Occipital lobe (tissue), 2 donors: ENCODE measurements around the gene DDX39B. TPM values are rescaled to one million over a fixed set of nuclear protein-coding genes. Genes with fewer than 3 reads are reported as not detected.

Experiments used
- DNase-seq: peaks from one replicate; lab custom pipeline; 2025; lab: John Stamatoyannopoulos, UW
- total RNA-seq: library from RNA; depleted of rRNA; stranded (reverse); fragments of >200 nt; gene quantifications from one replicate; pipeline ENCODE4 v1.2.3, GENCODE V29; 2014

Gene DDX39B
- total RNA-seq, 1 donor from 2014 or later, result 288 TPM

DNA sequence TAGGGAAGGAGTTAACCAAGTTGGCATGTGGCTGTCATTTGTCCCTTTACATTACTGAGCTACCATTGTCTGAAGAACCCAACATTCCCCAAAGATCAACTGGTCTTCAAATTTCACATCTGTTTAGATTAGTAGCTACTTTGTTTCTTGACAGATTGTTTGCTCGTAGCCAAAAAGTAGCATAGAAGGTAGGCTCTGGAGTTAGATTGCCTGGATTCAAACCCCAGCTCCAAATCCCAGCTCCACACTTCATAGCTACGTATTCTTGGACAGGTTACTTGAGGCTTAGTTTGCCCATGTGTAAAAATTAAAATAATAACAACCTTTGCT, 6.7 kb upstream of the DDX39B start:
- no peak for DNase-seq

DNA sequence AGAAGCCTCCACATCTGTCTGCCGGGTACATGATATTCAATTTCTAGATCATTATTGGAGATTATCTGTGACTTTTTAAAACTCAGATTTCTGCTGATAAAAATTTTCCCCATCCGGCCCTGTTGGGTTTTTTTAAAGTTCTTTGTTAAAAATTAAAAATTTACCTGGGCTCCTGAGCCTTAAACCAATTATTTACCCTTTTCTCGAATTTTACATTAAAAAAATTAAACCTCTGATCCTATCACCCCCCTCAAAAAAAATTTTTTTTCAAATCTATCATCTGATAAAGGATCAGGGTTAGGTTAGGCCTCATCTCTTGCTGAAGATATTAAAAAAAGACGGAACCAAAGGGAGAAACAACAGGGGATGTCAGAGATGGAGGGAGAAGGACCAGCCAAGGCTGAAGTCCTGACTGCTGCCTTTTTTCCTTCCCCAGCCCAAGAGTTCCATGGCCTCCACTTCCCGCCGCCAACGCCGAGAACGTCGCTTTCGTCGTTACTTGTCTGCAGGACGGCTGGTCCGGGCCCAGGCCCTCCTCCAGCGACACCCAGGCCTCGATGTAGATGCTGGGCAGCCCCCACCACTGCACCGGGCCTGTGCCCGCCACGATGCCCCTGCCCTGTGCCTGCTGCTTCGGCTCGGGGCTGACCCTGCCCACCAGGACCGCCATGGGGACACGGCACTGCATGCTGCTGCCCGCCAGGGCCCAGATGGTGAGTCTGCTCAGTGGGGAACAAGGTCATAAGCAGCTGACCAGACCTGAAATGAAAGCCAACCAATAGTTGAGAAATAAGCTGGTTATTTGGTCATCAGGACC, 6.1 kb upstream of the DDX39B start:
- DNase-seq, result no peak

DNA sequence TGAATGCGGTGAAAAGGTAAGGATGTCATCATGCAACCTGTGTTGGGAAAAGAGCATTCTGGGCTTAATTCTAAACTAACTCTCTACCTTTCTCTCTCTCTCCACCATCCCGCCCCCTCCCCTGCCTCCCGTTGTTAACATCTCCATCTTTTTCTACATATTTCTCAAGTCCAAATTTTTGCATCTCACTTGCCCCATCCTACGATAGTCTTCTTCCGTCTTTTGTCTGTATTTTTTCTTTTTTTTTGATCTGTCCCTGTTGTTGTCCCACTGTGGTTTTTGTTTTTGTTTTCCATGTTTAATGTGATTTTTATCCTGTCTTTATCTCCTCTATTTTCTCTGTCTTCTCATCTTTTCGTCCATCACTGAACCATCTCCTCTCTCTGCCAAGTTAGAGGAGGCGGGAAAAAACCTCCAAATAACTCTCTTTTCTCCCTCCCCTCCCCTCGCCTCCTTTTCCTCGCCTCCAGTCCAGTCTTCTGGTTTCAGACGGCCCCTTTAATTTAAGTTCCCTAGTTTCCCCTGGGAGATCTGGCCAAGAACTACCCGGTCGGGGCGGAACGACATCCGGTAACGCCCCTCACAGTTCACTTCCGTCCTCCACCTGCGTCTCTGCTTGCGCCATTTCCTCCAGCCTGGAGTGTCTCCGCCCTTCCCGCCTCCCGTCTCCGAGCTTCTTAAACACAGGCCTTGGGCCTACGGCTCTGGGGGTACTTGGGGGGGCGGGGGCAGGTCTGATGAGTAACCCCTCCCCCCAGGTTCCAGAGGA, 5.3 kb upstream of the DDX39B start, which contains the start of gene NFKBIL1:
TSS of gene NFKBIL1 (plus strand) at position 651 of the 769 bp plus-strand sequence. CDS start at position 738, 87 bp downstream.
- peak; percentile 97 for DNase-seq

DNA sequence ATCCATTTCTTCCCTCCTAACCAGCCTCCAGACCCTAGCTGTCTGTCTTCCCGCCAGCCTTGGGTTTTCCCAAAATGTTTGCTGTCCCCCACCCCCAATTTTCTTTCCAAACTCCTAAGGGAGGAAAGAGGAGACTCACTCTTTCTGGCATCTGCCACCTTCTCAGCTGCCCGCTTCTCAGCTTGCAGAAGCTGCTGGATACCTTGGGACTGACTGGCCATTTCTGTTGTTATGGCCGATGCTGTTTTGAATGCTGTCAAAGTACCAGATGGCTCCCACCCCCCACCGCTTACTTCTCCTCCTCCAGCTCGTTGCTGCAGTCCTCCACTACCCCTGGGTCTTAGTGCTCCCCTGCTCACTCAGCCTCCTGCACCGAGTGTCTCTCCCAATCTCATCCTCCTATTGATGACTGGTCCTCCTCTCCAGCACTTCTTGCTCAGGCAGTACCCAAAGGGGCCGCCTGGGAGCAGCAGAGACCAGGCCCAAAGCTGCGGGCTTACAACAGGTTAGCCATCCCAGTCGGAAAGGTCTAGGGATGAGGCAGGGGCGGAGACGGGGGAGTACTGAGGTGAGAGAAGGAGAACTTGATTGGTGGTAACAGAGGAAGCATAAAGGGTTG, 4.6 kb upstream of the DDX39B start, which contains the start of gene ATP6V1G2:
TSS of gene ATP6V1G2 (minus strand) at position 270 of the 619 bp plus-strand sequence. CDS start at position 221, 49 bp downstream.
- peak; percentile 92 for DNase-seq

DNA sequence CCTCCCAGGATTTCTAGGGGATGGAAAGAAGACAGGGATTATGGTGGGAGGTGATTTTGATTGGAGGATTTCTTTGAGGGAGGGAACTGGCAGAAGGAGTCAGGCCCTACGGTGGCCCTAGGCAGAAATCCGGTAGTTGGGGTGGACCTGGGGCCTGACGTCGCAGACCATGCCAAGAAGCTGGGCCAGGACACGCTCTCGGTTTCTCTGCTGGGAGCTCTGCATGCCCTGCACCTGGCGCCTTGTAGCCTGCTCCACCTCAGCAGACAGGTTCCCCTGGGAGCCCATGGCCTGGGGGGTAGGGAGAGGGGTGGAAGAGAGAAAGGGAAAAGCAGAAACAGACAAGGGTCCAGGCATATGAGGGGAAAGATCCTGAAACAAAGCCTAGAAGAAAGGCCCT, 3.5 kb upstream of the DDX39B start:
- DNase-seq, result no peak

DNA sequence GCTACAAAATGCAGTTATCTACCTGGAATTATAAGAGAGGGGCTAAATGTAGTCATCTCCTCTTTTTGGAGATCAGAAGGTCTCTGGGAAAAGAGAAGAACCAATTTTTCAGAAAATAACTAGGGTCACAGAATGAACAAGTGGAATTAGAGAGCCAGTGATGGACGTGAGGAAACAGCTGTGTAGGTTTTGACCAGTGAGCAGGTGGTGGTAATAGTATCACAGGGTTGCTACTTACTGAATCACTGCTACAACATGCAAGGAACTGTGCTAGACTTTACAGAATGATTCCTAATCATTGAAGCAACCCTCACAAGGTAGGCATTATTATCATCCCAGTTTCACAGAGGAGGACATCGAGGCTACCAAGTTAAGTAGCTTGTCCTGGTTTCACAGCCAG, 2.9 kb upstream of the DDX39B start:
- no peak for DNase-seq

DNA sequence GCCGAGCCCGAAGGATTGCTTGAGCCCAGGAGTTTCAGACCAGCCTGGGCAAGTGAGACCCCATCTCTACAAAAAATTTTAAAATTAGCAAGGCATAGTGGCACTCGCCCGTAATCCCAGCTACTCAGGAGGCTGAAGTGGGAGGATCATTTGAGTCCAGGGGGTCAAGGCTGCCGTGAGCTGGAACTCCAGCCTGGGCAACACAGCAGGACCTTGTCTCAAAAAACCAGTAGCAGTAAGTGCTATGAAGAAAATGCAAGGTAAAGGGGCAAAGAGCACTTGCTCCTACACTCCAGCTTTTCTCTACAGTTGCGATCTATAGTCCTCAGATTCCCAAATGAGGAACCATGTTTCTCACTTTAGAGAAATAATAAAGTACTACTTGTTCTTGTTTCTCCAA, 1.8 kb upstream of the DDX39B start:
- no peak for DNase-seq

DNA sequence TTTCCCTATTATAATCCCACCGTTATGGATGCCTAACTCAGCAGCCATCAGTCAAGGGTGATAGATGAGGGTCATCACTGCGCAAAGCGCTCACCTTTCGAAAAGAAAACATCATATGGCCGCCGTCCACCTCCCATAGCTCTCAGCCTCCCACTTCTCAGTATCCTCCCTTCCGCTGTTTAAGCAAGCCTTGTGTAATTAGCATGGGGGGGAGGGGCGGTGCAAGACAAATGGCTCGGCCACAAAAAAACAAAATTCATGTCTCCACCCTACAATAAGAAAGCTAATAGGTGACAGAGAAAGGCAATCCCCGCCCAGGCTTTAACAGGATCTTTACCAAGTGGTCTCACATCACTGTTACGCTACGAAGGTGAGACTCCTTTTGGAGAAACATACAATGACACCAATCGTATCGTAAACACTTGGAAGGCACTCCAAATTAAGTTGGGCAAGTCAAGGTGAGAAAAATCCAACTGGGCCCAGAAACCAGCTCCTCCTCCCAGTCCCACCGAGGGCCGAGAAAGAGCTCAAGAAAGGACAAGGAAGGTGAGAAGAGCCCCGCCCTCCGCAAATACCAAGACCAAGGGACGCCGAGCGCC, 645 bp downstream of the DDX39B start:
- no peak for DNase-seq

DNA sequence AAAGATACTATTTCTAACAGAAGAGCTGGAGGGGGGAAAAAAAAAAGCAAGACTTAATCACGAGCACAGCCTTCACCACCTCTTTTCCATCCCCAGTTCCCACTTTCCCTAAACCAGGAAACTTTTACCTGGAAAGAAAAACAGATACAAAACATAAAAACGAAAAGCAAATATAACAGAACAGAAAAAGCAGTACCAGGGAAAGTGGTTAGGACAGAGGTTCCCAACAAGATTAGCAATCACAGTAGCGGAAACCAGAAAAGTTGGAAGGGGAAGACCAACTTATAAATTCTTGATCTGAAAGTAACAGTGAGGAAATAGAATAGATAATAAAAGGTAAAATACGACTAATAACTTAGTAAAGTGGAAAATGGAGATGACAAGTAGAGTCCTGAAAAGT, 1.2 kb downstream of the DDX39B start:
- no peak for DNase-seq

DNA sequence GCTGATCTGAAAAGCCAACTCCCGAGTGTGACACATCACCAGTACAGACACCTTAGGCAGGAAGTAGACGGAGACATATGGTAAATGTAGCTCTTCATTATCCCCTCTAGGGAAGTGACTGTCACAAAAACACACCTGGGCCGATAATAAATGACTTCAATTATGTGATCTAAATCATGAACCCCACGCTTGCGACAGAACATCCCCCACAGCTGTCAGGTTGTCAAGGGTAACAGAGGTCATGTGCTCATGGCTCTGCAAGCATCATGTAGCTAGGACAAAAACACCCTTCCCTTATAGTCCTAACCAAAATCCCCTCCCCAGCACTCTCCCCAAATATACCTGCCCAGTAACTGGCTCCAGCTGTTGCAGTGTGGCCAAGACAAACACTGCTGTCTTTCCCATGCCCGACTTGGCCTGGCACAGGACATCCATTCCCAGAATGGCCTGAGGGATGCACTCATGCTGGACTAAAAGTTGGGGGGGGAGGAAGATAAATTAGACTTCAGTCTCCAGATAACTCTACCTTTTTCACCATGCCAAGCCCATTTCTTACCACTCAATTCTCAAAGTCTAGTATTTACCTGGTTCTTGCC, 2.9 kb downstream of the DDX39B start:
- DNase-seq, result no peak

DNA sequence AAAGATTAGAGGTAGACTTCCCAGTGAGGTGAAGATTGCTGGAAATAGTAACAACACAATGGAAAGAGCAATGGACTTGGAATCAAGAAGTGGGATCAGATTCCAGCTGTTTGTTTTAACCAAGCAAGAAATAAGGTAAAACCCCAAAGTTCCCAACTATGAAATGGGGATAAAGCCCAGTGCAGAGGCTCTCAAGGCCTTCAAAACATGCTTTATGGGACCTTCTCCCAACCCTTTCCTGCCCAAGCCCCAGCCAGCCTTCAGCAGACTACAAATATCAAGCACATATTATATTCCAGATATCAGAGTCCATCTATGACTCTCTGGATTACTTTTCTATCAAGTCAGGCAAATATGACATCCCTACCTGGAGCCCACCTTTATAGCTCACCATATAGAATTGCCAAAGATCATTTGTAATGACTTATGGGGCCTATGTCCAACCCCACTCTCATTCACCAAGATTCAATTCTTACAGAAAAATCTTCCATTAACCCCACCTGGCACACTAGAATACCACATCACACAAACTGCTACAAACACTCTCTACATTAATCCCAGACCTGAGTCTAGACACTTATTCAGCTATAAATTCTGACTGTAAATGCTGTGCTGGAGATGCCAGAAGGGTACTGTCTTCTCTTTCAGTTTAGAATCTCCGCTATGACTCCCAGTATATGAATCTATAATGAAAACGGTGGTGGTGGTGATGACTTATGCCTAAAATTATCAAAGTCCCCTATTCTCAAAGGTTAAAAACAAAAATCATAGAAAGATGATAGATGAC, 6.1 kb downstream of the DDX39B start:
- DNase-seq, result no peak

DNA sequence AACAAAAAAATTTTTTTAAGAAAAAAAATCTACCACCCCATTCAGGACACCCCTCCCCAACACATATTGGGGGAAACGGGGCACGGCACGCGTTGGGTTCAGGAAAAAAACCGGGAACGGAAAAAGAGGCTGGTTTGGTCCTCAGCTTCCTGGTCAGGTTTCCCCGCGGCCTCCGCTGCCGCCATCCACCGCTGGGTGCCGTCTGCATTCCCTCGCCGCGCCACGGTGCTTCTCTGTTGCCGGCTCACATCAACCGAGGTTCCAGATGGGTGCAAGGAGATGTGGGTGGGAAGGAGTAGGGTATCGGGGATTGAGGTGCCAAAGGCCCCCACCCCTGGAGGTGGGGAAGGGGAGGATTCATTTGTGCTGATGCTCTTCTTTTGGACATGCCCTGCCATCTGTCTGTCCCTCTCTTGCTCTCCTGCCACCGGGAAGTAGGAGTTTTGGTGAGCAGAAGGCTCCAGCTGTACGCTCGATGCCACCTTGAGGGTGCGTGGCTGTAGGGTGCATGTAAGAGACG, 7.2 kb downstream of the DDX39B start:
- DNase-seq, result no peak

DNA sequence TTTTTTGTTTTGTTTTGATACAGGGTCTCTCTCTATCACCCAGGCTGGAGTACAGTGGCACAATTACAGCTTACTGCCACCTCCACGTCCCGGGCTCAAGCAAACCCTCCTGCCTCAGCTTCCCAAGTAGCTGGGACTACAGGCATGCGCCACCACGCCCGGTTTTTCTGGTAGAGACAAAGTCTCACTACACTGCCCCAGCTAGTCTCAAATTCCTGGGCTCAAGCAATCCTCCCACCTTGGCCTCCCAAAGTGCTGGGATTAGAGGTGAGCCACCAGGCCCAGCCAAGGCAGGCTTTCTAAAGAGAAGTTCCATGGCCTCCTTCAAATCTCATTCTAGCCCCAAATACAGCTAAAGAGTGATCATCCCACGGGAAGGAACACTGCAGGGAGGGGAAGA, 7.8 kb downstream of the DDX39B start:
- no peak for DNase-seq

DNA sequence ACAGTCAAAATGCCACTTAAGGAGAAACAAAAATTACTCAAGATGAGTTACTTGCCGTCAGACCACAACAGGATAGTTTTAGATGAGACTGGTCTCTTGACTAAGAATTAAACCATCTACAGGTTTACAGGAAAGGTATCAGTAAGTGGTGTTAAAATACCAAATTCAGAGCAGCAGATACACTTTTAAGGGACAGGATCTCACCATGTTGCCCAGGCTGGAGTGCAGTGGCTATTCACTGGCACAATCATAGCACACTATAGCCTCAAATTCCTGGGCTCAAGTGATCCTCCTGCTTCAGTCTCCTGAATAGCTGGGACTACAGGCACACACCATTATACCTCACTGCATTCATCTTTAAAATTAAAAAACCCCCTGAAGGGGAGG, 8.4 kb downstream of the DDX39B start:
- DNase-seq, result no peak

DNA sequence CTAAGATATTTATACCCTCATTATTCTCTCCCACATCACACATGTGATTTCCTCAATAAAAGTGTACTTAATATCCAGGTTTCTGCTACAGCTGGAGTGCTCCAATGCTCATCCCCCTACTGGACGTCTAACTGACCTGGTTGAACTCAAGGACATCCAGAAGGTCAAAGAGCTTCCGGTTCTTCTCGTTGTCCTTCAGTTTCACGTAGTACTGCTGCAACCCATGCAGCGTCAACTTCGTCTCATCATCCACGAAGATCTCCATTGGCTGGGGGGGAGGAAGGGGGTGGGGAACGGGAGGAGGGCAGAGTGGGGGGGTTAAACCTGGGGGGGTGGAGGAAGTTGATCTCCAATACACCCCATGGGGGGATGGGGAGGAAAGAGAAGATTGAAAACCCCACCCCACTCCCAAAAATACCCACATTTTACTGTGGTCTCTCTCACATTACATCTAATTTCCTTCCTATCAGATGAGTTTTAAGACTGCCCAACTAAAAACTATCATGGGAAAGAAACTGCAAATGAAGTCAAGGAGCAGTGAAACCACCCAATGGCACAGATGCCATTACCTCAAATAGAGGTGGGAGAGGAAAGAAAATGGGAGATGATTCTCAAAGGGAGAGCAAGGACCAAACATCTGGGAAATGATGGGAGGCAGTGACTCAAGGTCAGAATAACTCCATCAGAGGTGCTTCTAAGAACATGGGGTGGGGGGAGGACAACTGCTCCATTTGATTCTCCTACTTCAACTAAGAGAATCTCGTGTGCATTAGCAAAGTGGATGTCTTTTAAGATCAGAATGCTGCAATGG, 9.0 kb downstream of the DDX39B start:
- DNase-seq, result no peak

DNA sequence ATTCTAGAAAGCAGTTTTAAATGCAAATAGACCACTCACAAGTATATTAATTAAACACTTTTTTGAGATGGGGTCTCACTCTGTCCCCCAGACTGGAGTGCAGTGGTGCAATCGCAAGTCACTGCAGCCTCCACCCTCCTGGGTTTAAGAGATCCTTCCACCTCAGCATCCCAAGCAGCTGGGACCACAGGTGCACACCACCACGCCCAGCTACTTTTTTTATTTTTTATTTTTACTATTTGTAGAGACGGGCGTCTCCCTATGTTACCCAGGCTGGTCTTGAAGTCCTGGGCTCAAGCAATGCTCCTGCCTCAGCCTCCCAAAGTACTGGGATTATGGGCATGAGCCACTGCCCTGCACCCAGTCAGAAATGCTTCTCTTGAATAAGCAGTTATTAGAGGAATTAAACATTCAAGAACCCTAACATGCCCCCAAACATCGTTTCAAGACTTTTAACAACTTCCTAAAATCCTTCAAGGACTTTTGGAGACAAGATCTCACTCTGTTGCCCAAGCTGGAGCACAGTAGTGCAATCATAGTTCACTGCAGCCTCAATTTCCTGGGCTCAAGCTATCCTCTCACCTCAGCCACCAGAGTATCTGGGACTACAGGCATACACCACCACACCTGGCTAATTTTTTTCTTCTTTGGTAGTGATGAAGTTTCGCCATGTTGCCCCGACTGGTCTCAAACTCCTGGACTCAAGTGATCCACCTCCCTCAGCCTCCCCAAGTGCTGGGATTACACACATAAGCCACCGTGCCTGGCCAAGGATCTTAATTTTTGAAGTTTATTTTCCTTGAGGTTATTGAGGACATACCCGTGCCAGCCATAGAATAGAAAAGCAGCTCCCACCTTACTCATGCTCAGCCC, 9.8 kb downstream of the DDX39B start:
- DNase-seq, result no peak

DNA sequence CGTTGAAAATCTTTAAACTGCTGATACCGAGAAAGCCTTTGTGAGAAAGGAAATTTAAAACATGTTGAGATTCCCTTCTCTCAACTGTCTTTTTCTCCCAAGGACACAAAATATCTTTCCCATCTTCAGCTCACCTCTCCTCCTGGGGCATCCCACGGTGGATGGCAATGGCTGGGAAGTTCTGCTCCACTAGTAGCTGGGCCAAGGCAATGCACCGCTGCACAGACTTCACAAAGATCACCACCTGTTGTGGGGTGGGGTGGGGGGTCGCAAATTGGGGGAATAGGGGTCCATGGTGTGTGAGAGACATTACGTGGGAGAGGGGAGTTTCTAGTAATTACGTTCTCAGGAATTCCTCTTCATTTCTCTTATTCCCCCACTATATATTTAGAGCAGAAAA, 10.6 kb downstream of the DDX39B start:
- DNase-seq, result no peak

DNA sequence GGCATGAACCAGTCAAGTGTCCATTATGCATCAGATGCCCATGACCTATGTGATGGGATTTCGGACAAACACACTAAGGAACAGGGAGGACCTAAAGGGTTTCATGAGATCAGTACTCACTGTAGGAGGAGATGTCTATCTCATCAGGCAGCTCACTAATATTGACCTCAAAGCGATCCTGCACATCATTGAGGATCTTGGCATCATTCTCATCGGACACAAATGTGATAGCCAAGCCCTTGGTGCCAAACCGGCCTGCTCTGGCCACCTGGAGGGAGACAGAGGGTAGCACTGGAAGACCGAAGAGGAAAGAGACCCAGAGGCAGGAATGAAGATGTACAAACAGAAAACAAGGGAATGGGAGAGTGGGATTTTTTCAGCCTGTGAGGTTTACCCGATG, 11.1 kb downstream of the DDX39B start:
- no peak for DNase-seq
